Activated CD4-positive, CD25-positive, alpha-beta regulatory T cell treated with anti-CD3 and anti-CD28 coated beads, Interleukin-2, amount 50 U/mL, for 24 hours (primary cell): ENCODE results near the gene RASGEF1C.
"Not testable (repeated sequence)": the region's sequence is repeated elsewhere in the genome, so short reads cannot be mapped to it uniquely, and the experiment has no call there.

Source experiments
- ATAC-seq, 2 donors: fragments of 150-1000 bp; cut with Tn5 transposase; one replicate each; pipeline ENCODE4 v1.10.0; 2021; ENCODE audit warnings: mild to moderate bottlenecking in 1 of 2, moderate library complexity in 1 of 2

The RASGEF1C gene

DNA sequence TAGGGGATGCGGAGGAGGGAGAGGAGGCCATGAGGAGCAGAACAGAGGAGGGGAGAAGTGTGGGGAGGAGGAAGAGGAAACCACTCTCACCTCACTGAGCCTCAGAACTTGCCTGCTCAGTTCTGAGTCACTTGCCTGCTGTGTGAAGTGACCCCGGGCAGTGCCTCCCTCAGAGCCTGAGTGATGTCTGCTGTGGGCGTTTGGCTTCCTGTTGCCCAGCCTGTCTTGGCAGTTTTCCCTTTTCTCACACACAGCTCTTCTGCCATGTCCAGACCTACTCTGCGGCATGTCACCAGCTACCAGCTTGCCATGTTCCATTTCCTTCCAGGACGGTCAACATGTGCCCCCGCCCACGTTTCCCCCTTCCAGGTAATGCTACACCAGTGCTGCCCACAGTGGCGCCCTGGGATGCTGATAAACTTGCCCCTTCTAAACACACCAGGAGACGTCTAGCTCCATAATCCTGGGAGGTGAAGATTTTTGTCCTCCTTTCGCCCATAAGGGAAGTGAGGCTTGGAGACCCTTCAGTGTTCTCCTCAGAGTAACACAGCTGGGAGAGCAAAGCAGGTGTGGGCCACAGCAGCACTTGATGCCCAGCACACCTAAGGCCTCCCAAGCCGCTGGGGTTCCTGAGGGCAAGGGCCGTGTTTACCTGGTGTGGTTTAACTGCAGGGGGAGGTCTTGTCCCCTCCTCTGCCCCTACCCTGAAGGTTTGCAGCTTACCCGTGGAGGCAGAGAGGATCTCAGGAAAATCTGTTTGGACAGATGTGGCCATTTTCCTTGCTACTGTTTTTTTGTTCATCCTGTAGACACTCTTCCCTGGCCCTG, 73.7 kb downstream of the RASGEF1C start:
- ATAC-seq, result peak in 1 of 2 donors; percentile 61

DNA sequence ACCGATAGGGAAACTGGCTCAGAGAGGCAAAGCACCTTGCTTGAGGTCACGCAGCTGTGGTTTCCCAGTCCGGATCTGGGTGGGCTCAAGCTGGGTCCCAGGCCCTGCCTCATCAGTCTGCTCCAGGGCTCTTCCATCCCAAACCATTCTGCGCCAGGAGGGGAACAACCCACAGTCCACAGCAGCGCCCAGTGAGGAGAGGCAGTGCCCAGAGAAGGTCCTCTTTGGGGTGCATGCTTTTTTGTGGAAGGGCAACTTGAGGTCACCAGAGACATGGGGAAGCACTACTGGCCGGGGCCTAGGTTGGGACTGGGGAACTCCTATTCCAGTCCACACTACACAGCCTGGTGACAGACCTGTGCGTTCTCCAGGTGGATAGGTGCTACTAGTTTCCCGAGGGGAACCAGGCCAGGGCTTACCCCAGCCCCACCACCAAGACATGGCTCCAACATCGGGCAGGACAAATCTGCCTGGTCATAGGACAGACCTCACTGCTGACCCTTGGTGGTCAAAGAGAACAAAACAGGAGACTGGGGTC, 75.0 kb downstream of the RASGEF1C start:
- no peak for ATAC-seq

DNA sequence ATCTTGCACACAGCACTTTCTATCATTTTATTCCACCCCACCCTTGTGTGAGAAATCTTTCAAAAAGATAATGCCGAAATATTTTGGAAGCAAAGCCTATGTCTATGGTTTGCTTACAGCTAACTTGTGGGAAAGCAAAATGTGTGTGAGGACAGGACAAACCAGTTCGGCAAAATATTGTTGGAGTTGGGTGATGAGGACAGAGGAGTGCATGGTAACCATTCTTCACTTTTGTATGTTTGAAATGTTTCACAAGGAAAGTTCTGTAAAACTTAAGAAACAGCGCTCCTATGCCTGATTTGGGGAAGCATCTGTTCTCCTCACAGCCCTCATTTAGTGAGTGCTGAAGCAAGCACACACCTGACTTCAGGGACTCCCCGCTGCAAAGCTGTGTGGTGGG, 75.5 kb downstream of the RASGEF1C start:
- no peak for ATAC-seq

DNA sequence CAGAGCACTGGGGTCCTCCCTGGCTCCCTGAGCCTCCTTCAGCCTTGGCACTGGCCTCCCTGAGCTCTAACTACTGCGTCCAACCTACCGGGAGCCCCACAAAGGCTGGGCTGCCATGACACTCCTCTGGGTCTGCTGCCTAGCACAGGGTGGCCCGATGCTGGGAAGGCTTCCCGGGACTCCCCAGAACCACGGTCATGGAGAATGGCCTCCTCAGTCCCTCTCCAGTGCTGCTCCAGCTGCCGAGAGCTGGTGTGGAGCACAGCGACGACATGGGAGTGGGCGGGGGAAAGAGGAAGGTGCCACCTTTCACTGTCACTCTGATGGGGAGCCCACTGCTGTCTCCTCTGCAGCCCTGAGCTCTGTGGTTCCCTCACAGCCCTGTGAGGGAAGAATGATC, 76.0 kb downstream of the RASGEF1C start:
- ATAC-seq, result no peak

DNA sequence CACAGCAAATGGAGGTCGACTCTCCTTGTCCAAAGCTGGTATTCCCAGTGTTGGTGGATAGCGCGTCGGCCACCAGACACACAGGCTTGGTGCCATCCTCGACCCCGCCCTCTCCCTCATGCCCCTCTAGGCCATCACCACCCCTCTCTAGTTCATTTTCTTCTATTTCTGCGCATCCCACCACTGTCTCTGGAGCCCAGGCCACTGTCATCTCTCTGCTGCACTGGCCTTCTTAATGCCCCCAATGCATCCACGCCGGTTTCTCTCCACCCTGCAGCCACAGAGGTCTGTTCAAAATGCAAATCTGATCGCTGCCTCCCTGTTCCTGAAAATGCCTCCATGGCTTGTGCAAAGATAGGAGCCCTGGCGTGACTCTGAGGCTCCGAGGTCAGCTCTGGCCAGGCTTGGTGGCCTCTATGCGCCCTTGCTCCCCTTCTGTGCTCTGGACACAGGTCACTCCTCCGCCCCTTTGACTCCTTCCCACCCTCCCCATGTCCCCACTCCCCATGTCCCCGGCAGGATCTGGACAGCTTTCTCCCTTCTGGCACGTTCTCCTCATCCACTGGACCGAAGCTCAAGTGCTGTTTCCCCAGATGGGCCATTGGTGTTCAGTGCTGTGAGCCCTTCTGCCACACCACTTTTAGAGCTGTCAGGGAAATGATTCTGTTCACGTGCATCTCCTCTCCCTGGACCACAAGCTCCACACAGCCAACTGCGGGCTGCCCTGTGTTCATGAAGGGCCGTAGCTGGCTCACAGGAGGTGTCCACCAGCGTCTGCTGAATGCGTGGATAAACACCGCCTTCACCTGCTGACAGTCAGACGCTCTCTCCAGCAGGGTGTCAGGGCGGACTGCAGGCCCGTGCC, 77.9 kb downstream of the RASGEF1C start:
- no peak for ATAC-seq

DNA sequence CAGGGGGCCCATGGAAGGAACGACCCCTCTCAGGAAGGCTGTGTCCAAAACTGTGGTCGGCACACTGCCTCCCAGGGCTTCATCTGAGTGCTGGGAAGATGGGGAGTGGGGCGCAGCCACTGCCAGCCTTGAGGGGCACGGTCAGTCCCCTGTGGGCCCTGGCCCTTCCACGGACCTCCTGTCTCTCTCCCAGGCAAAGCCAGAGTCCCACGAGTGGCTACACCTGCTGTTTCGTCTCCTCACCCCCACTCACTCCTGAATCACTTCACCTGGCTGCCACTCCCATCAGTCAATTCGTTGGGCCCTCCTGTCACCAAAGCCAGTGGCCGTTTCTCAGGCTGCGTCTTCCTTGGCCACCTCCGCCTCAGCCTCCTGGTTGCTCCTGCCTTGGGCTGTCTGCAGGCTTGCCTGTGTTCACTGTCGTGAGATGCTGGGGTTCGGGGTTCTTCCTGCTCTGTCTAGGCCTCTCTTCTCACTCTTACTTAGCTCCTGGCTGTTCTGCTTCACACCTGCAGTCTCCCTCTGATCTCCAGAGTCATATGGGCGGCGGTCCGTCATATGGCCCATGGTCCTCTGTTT, 78.6 kb downstream of the RASGEF1C start:
- no peak for ATAC-seq

DNA sequence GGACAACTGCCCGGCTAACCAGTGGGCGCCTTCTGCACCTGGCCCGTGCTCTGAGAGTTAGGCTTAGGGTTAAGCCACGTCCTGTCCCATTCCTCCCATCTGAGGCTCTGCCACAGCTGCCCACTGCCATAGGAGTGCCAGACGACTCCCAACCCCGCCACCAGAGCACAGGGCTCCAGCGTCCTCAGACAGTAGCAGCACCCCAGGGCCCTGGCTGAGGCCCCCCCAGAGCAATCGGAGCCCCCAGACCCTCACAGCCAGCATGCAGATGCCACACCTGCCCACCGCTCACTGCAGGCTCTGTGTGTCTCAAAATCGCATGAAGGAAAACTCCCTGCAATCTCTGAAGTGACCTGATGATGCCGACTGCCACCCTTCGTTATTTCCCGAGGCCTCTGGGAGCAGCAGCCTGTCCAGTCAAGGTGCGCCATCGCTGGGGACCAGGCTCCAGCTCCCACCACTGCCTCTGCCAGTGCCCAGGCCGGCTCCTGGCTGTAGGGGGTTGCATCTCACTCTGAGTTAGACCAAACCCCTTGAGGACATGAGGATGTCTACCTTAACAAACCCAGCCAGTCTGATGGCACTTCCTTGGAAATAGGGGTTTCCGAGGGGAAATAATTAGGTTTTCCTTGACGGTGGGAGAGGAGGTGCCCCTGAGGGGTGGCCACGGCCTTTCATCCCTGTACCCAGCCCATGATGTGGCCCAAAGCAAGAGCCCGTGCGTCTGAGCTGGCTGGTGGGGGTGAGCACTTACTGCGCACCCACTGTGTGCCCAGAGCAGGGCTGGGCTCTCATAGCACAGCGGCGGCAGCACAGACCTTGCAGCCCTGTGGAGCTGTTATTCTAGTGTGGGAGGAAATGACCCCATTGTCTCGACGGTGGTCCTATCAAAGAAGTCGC, 79.5 kb downstream of the RASGEF1C start:
- no peak for ATAC-seq

DNA sequence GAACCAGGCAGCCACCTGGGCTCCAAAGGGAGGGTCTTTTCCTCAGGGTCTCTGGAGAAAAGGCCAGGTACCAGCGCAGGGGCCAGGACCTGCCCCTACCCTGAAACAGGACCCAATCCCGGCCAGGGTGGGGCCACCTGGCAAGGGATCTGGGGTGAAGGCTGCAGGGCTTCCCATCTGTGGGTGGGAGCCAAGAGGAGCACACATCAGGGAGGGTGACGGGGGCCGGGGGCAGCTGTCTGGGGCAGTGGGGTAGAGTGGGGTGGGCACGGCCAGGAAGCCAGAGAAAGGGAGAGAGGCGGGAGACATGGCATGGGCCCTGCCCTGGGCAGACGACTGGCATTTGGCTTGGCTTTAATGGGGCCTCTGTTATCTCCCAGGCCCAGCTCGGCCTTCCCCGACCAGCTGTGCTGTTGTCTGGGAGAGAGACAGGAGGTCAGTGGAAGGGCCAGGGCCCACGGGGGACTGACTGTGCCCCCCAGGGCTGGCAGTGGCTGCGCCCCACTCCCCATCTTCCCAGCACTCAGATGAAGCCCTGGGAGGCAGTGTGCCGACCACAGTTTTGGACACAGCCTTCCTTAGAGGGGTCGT, 80.2 kb downstream of the RASGEF1C start:
- ATAC-seq, result no peak

DNA sequence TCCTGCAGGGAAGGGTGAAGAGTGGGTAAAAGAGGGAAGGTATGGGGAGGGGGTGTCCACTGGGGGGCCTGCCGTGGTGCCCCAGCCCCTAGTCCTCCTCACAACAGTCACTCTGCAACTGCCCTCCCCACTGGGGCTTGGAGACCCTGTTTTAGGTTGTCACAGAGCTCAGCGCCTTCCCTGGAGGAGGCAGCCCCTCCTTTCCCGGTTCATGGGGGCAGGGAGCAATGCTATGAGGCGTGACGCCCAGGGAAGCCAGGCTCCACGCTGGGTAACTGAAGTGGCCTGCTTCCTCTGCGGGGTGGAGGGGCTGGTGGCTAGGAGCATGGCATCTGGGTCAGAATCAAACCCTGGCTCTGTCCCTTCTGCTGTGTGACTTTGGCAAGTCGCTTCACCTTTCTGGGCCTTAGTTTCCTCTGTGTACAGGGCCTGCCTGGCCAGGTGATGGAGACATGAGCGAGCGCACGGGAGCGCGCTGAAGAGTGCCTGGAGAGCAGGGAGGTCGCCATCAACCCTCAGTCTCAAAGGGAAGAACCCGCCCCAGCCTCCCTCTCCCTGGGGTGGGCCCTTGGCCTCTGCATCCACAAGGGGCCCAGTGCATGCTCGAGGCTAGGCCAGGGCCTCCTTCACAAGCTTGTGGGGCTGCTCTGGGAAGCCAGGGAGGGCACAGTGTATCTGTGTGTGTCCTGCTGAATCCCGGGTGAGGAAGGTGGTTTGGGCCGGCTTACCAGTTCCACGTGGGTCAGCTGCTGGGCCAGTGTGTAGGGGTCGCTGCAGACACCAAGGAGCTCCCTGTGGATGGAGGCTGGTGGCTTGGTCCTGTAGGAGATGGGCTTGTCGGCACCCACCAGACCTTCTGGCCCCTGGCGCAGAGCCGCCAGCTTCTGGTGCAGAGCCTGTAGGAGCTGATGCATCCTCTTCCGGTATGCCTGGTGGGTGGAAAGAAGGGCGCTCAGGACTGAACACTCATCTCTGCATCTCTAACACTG, 81.0 kb downstream of the RASGEF1C start:
- no peak for ATAC-seq

DNA sequence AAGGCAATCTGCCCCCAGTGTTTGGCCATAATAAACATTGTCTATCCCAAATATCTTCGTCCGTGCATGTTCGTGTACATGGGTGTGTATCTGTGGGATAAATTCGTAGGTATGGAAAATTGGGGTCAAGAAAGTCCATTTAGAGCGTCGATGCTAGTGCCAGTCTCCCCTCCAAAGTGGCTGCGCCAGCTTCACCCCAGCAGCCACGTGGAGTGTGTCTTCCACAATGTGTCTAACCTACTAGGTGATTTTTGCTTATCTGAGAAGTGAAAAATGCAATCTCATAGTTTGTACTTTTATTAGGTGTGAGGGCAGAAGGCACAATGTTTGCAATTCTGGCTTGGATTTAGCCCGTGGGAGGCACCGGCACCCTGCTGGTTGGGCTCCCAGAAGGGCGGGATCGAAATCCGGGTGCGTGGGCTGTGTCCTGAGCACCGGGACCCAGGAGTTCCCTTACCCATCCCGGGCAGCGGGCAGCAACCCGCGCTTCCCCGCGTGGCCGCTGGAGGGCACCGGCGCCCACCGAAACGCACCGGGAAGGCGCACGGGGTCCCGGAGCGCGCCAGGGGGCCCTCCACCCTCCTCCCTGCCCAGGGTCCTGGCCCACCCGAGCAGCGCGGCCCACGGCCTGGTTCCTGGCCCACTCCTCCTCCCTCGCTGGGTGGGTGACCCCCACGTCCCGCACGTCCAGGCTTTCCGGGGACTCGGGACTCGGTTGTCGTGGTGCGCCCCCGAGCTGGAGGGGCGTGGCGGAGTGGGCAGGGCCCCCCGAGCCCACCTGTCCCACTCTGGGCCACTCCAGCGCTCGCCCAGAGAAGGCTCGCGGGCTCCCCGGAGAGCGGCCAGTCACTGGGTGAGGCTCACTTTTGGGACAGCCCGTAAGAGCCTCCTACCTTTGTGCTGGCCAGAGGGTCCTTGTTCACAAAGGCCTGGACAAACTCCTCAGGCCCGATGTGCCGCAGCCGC, 82.0 kb downstream of the RASGEF1C start:
- peak in 1 of 2 donors; percentile 10 for ATAC-seq

DNA sequence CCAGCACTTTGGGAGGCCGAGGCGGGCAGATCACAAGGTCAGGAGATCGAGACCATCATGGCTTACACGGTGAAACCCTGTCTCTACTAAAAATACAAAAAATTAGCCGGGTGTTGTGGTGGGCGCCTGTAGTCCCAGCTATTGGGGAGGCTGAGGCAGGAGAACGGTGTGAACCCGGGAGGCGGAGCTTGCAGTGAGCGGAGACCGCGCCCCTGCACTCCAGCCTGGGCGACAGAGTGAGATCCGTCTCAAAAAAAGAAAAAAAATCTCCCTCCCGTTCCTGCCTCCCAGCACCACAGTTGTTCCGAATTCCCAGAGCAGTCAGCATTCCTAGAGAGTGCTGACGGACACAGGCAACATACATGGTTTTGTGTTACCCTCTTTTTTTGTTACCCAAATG, 82.9 kb downstream of the RASGEF1C start:
- ATAC-seq, result not testable (repeated sequence)

DNA sequence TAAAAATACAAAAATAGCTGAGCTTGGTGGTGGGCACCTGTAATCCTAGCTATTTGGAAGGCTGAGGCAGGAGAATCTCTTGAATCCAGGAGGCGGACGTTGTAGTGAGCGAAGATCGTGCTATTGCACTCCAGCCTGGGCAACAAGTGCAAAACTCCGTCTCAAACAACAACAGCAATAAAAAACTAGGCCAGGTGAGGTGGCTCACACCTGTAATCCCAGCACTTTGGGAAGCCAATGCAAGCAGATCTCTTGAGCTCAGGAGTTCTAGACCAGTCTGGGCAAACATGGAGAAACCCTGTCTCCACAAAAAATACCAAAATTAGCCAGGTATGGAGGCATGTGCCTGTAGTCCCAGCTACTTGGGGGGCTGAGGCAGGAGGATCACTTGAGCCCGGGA, 84.3 kb downstream of the RASGEF1C start:
- ATAC-seq, result not testable (repeated sequence)

DNA sequence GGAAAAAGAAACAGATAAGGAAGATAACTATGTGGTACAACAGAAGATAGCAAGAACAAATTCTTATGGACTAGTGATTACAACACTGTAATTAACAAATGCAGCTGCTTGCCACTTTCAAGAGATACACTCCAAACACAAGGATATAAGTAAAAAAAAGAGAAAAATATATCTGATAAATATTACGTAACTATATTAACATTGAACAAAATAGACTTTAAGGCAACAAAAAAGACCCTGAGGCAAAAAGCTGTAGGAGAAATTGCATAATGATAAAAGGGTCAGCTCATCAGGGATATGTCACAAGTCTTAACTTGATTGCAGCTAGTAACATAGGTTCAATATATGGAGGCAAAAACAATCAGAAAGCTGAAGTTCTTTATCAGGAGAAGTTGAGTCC, 86.1 kb downstream of the RASGEF1C start:
- no peak for ATAC-seq

DNA sequence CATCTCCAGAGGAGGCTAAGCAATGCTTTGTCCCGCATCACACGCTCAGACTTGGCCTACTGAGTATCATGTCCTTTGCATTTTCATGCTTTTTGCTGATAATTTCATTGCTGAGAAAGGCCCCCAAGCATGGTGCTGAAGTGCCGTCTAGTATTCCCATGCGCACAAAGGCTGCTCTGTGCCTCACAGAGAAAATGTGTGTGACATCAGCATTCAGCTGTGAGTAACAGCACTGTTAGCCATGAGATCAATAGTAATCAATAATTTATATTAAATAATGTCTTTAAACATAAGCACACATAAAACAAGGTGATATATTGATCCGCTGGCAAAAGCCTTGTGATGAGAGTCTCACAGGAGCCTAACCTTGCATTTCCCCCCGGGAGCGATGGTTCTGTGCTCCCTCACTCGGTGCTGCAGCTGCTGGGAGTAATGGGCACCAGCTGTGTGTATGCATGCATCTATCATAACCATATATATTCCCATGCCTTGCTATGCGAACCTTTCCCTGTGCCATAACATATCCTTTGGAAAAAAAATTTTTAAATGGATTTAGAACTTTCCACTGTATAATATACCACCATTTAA, 87.1 kb downstream of the RASGEF1C start:
- ATAC-seq, result no peak

DNA sequence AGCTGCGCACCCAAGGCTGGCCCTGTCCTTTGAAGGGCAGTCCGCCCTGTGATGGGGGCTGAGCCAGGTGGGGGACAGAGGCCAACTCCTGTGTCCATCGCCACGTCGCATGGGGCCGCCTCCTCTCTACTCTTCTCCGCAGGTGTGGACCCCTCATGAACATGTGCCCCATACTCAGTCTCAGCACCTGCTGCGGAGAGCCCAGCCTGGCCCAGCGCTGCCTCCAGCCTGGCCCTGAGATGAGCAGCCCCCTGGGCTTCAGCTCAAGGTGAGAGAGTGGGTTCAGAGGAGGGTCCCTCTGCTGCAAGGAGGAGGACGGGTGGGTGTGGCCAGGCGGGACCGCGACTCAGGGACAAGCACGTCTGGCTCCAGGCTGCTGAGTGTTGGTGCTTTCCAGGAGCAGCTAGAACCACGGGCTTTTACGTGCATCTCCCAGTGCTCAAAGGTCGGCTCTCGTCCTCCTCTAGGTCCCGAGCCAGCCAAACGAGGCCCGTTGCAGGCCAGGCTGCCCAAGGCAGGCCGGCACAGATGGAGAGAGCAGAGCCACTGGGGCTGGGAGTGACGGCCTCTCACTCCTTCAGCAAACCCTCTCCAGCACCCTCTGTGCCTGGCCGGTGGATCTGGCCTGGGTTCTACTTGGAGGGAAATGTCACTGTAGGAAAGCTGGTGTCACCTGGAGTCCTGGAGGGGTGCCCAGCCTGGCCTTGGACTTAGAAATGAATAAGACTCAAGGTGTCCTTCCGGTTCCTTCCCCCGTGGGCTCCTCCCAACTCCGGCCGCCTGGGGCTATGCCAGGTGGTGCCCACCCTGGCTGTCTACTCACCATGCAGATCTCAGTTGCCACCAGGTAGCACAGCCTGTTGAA, 88.5 kb downstream of the RASGEF1C start:
- no peak for ATAC-seq

DNA sequence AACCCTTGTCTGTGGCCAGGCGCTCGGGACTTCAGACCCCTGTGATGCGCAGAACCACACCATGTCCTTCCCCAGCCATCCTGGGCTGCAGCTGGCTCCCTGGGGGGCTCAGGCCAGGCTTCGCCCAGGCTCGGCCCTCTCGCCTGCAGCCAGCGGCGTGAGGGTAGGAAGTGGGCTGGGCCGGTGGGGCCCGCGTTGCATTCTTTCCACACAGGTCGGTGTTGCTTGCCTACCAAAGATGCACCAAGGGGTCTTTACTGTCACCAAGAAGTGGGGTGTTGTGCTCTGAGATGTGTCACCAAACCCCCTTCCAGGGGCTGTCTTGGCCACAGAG, 89.1 kb downstream of the RASGEF1C start:
- no peak for ATAC-seq

DNA sequence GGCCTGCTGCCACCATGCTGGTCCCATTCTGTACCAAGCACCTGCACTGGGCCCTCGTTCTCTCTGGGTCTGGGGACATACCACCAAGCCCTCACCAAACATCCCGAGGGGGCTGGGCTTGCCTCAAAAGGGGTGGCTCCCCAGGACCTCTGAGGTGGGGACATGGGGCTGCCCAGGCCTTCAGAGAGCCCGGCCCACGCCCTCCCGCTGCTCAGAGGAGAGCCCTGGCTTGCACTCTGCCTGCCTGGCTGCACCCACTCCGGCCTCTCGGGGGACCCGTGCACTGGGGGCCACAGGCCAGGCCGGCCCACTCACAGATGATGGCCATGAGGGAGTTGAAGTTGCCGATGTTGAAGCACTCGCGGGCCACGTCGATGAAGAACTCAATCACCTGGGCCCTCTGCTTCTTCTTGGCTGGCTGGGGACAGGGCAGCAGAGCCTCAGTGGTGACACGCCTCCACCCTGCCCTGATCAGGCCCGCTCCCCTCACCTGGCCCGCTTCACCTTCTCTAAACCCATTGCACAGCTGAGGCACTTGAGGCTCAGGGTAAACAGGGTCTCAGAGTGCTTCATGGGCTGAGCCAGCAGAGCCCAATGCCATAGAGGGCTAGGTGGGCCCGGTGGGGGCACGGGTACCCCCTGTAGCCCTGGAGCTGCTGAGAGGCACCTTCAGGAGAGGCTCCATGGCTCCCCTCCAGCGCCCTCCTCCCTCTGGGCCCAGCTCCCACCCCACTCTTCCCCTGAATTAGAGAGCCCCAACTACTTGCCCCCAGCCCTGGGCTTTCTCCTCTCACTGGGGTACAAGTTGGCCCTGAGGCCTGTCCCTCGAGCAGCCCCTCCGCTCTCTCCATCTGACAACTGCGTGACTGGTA, 89.7 kb downstream of the RASGEF1C start:
- no peak for ATAC-seq
